CD4-positive, alpha-beta memory T cell (primary cell): ENCODE results near the gene LTBP2. TPM values are rescaled to one million over a fixed set of nuclear protein-coding genes. Genes with fewer than 3 reads are reported as not detected.
A peak's percentile ranks its signal among the peaks of the same experiment; 100 is the strongest.

Source experiments
- CTCF ChIA-PET: fragments of 350-600 bp; sonication (Branson Sonifier 250); formaldehyde crosslinking; loops from one replicate; lab custom pipeline; 2021; ENCODE audit warnings: inconsistent platforms; ENCODE audit not compliant: partially characterized antibody; lab: Charles Lee
- POLR2A ChIA-PET: fragments of 350-600 bp; sonication (Branson Sonifier 250); formaldehyde crosslinking; loops from one replicate; lab custom pipeline; 2021; ENCODE audit not compliant: partially characterized antibody; lab: Charles Lee
- DNase-seq, 5 donors: peaks; one replicate each; pipeline versions ENCODE4 v3.0.0 to v3.0.0-alpha.2; 2020 to 2022; ENCODE audit warnings: mixed read lengths in 1 of 5
- H3K27ac ChIP-seq: one replicate; pipeline ENCODE4 v1.7.0; 2013; ENCODE audit warnings: low read depth, low read length
- H3K27me3 ChIP-seq: 2 replicates; pipeline ENCODE4 v1.7.0; 2013; ENCODE audit warnings: mild to moderate bottlenecking, low read length, moderate library complexity; ENCODE audit not compliant: insufficient read depth
- H3K36me3 ChIP-seq: 2 replicates; pipeline ENCODE4 v1.7.0; 2013; ENCODE audit warnings: mild to moderate bottlenecking, low read length, moderate library complexity; ENCODE audit not compliant: insufficient read depth
- H3K4me1 ChIP-seq: 2 replicates; pipeline ENCODE4 v1.7.0; 2013; ENCODE audit warnings: mild to moderate bottlenecking, low read length, moderate library complexity; ENCODE audit not compliant: insufficient read depth
- H3K4me3 ChIP-seq, 2 donors: one replicate each; pipeline ENCODE4 v1.7.0; 2013; ENCODE audit warnings: low read length in 2 of 2, mild to moderate bottlenecking in 1 of 2
- H3K9me3 ChIP-seq, 2 donors: one replicate each; pipeline ENCODE4 v1.7.0; 2013; ENCODE audit warnings: low read length in 2 of 2, control low read depth in 1 of 2; ENCODE audit not compliant: control insufficient read depth in 1 of 2
- H3K27ac Mint-ChIP-seq, 7 donors: one replicate each; pipeline ENCODE4 v1.8.0; 2020 to 2021; ENCODE audit warnings: mixed read lengths in 7 of 7, mild to moderate bottlenecking in 6 of 7, inconsistent platforms in 3 of 7, moderate library complexity in 3 of 7
- H3K27me3 Mint-ChIP-seq, 2 donors: one replicate each; pipeline ENCODE4 v1.8.0; 2020 to 2021; ENCODE audit warnings: mixed read lengths in 2 of 2
- H3K36me3 Mint-ChIP-seq, 2 donors: one replicate each; pipeline ENCODE4 v1.8.0; 2020 to 2021; ENCODE audit warnings: mixed read lengths in 2 of 2, inconsistent platforms in 1 of 2, mild to moderate bottlenecking in 1 of 2
- H3K4me1 Mint-ChIP-seq, 4 donors: one replicate each; pipeline ENCODE4 v1.8.0; 2020 to 2021; ENCODE audit warnings: mixed read lengths in 4 of 4, mild to moderate bottlenecking in 1 of 4
- H3K4me3 Mint-ChIP-seq, 8 donors: one replicate each; pipeline ENCODE4 v1.8.0; 2020 to 2021; ENCODE audit warnings: mixed read lengths in 8 of 8, mild to moderate bottlenecking in 7 of 8, moderate library complexity in 6 of 8, inconsistent platforms in 3 of 8
- H3K9me3 Mint-ChIP-seq, 8 donors: one replicate each; pipeline ENCODE4 v1.8.0; 2020 to 2021; ENCODE audit warnings: mixed read lengths in 8 of 8, mild to moderate bottlenecking in 5 of 8, inconsistent platforms in 3 of 8, moderate library complexity in 1 of 8
- intact Hi-C: fragments of 100-400 bp; cut with micrococcal nuclease; formaldehyde crosslinking; loops from one replicate; pipeline ENCODE4 v1.15.1; 2023
- polyA plus RNA-seq, 2 donors: library from polyadenylated mRNA; unstranded; fragments of 300-500 nt; fragmentation: Illumina TruSeq; gene quantifications; one replicate each; pipeline ENCODE4 v1.2.3, GENCODE V29; 2021
- total RNA-seq, 2 experiments: library from RNA; stranded (reverse); gene quantifications; one replicate each; pipeline ENCODE4 v1.2.3, GENCODE V29; 2021

Gene LTBP2
- total and polyA plus RNA-seq, 4 experiments from 2014 or later = 0.11 to 0.44 (median 0.36) TPM

GRCh38 chr14:74614508-74615495, 2.8 kb upstream of the LTBP2 start:
- Histone ChIP-seq H3K4me3 (no peak overlapping the region), H3K4me1 (peaks cover 48% of the 10 kb centered on the region), H3K27me3 (no peaks in the 10 kb centered on the region), H3K36me3 (no peaks in the 10 kb centered on the region), H3K27ac (no peak overlapping the region), H3K9me3 (no peaks in the 10 kb centered on the region)
- intact Hi-C loops = loop anchor here (10.0 kb wide), 1 partner anchor 1050 kb away; the partner anchor contains the start of genes ERG28 and TTLL5
- ChIA-PET CTCF (interaction anchor here (1.0 to 1.5 kb wide), 2 partner anchors 24 to 33 kb away, joined by 3 read pairs; no protein-coding TSS in a partner anchor), POLR2A (no interaction called here)
- Mint-ChIP-seq H3K4me3 (peak overlapping the region in 5 of 8 donors; percentile 11 to 52 (median 23)), H3K4me1 (peaks cover 35 to 58% (median 49%) of the 10 kb centered on the region in 4 donors), H3K9me3 (no peaks in the 10 kb centered on the region), H3K27me3 (peaks cover 4 to 5% of the 10 kb centered on the region in 2 donors), H3K27ac (peak overlapping the region in 4 of 7 donors; percentile 8 to 65 (median 41)), H3K36me3 (no peaks in the 10 kb centered on the region)
- DNase-seq = no peak

GRCh38 chr14:74613211-74613914, 1.3 kb upstream of the LTBP2 start:
- H3K27me3 ChIP-seq = no peaks in the 10 kb centered on the region
- Mint-ChIP-seq H3K27ac (peak overlapping the region in 3 of 7 donors; percentile 23 to 81 (median 54)), H3K27me3 (peaks cover 4 to 5% of the 10 kb centered on the region in 2 donors), H3K9me3 (no peaks in the 10 kb centered on the region), H3K4me1 (peaks cover 32 to 56% (median 47%) of the 10 kb centered on the region in 4 donors), H3K4me3 (peak overlapping the region; percentile 43 to 73 (median 61)), H3K36me3 (no peaks in the 10 kb centered on the region)
- ChIA-PET CTCF (interaction anchor here (0.6 to 6.4 kb wide), 15 partner anchors 8 to 269 kb away, joined by 3 to 57 read pairs (median 4); partner anchors contain the start of genes ISCA2, NPC2 and YLPM1), POLR2A (interaction anchor here (2.0 kb wide), 1 partner anchor 150 kb away, joined by 4 read pairs; the partner anchor contains the start of gene YLPM1)
- H3K36me3 ChIP-seq = no peaks in the 10 kb centered on the region
- H3K27ac ChIP-seq = no peak overlapping the region
- no peak overlapping the region for H3K4me3 ChIP-seq
- intact Hi-C loops = loop anchor here (10.0 kb wide), 1 partner anchor 1051 kb away; the partner anchor contains the start of genes ERG28 and TTLL5
- peaks cover 40% of the 10 kb centered on the region for H3K4me1 ChIP-seq
- H3K9me3 ChIP-seq = no peaks in the 10 kb centered on the region
- no peak for DNase-seq

GRCh38 chr14:74612350-74613021, 449 bp upstream of the LTBP2 start:
- ChIA-PET CTCF (interaction anchor here (0.7 to 6.4 kb wide), 24 partner anchors 8 to 270 kb away, joined by 3 to 57 read pairs (median 4); partner anchors contain the start of genes ISCA2, NPC2 and YLPM1), POLR2A (interaction anchor here (2.0 kb wide), 1 partner anchor 151 kb away, joined by 4 read pairs; the partner anchor contains the start of gene YLPM1)
- Mint-ChIP-seq H3K36me3 (no peaks in the 10 kb centered on the region), H3K4me3 (peak overlapping the region; percentile 67 to 81 (median 78)), H3K27ac (peak overlapping the region in 1 of 7 donors; percentile 42), H3K9me3 (no peaks in the 10 kb centered on the region), H3K27me3 (peaks cover 4 to 5% of the 10 kb centered on the region in 2 donors), H3K4me1 (peaks cover 24 to 47% (median 38%) of the 10 kb centered on the region in 4 donors)
- Histone ChIP-seq H3K4me3 (peak overlapping the region; percentile 17 to 72), H3K36me3 (no peaks in the 10 kb centered on the region), H3K27me3 (no peaks in the 10 kb centered on the region), H3K9me3 (no peaks in the 10 kb centered on the region), H3K27ac (no peak overlapping the region), H3K4me1 (peaks cover 31% of the 10 kb centered on the region)
- intact Hi-C loops = loop anchor here (1.0 to 10.0 kb wide), 2 partner anchors 250 to 1052 kb away; partner anchors contain the start of genes ERG28 and TTLL5
- peak; percentile 72 to 89 (median 85) for DNase-seq

GRCh38 chr14:74610866-74611649, 979 bp downstream of the LTBP2 start:
- Histone ChIP-seq H3K4me1 (peaks cover 23% of the 10 kb centered on the region), H3K27ac (no peak overlapping the region), H3K27me3 (no peaks in the 10 kb centered on the region), H3K9me3 (no peaks in the 10 kb centered on the region), H3K4me3 (peak overlapping the region in 1 of 2 donors; percentile 72), H3K36me3 (no peaks in the 10 kb centered on the region)
- H3K27me3 Mint-ChIP-seq = peaks cover 4 to 5% of the 10 kb centered on the region in 2 donors
- no peak for DNase-seq
- H3K4me3 Mint-ChIP-seq = peak overlapping the region; percentile 31 to 75 (median 61)
- intact Hi-C loops = loop anchor here (10.0 kb wide), 1 partner anchor 1054 kb away; the partner anchor contains the start of genes ERG28 and TTLL5
- H3K9me3 Mint-ChIP-seq = no peaks in the 10 kb centered on the region
- ChIA-PET POLR2A (interaction anchor here (2.0 kb wide), 1 partner anchor 152 kb away, joined by 4 read pairs; the partner anchor contains the start of gene YLPM1), CTCF (interaction anchor here (0.9 to 6.4 kb wide), 17 partner anchors 8 to 191 kb away, joined by 3 to 57 read pairs (median 5); partner anchors contain the start of genes ISCA2 and NPC2)
- H3K4me1 Mint-ChIP-seq = peaks cover 21 to 37% (median 32%) of the 10 kb centered on the region in 4 donors
- H3K27ac Mint-ChIP-seq = peak overlapping the region in 3 of 7 donors; percentile 22 to 78 (median 43)
- H3K36me3 Mint-ChIP-seq = no peaks in the 10 kb centered on the region

GRCh38 chr14:74610199-74610865, 1.7 kb downstream of the LTBP2 start:
- no peaks in the 10 kb centered on the region for H3K36me3 Mint-ChIP-seq

More at GRCh38 chr14:74610199-74610865, 1.7 kb downstream of the LTBP2 start:
- H3K4me3 Mint-ChIP-seq = peak overlapping the region; percentile 47 to 78 (median 70)
- intact Hi-C loops = loop anchor here (10.0 kb wide), 1 partner anchor 1054 kb away; the partner anchor contains the start of genes ERG28 and TTLL5
- peaks cover 23% of the 10 kb centered on the region for H3K4me1 ChIP-seq
- H3K27me3 Mint-ChIP-seq = peaks cover 4 to 5% of the 10 kb centered on the region in 2 donors
- H3K9me3 Mint-ChIP-seq = no peaks in the 10 kb centered on the region
- DNase-seq = no peak
- POLR2A ChIA-PET = interaction anchor here (2.2 kb wide), 1 partner anchor 8 kb away, joined by 14 read pairs; no protein-coding TSS in a partner anchor
- CTCF ChIA-PET = interaction anchor here (0.8 to 6.4 kb wide), 20 partner anchors 8 to 478 kb away, joined by 3 to 57 read pairs (median 10); partner anchors contain the start of genes AREL1 and FCF1
- H3K27ac ChIP-seq = no peak overlapping the region
- no peaks in the 10 kb centered on the region for H3K36me3 ChIP-seq
- no peaks in the 10 kb centered on the region for H3K27me3 ChIP-seq
- H3K9me3 ChIP-seq = no peaks in the 10 kb centered on the region
- H3K4me1 Mint-ChIP-seq = peaks cover 21 to 30% (median 25%) of the 10 kb centered on the region in 4 donors
- H3K4me3 ChIP-seq = no peak overlapping the region
- peak overlapping the region in 3 of 7 donors; percentile 22 to 78 (median 43) for H3K27ac Mint-ChIP-seq
